GM12872 (cell line): ENCODE measurements around the gene HADHB.

Experiments used
- CTCF ChIP-seq: IDR thresholded peaks from 3 replicates; pipeline ENCODE4 v1.5.1; 2011; ENCODE audit warnings: low read depth, mild to moderate bottlenecking, low read length, moderate library complexity; ENCODE audit not compliant: insufficient read depth

Gene HADHB

GRCh38 chr2:26244309-26245230 lies at the start of gene HADHB, which contains the start of gene HADHA:
Gene HADHB, plus strand, starts transcription at chr2:26244939. Its CDS starts 9,316 bp downstream, at chr2:26254255.
Gene HADHA, minus strand, starts transcription at chr2:26244632. Its CDS starts 36 bp downstream, at chr2:26244596.
- peak; percentile 32; the same call in 1 of the 3 replicates for TF ChIP-seq CTCF

- TF ChIP-seq CTCF = no peak
These were observed 49.4 kb upstream of the HADHB start for GRCh38 chr2:26195040-26195984.

- TF ChIP-seq CTCF = no peak
These were observed 47.9 kb upstream of the HADHB start for GRCh38 chr2:26196683-26197418.

GRCh38 chr2:26197516-26197915 lies 47.2 kb upstream of the HADHB start:
- TF ChIP-seq CTCF = no peak

GRCh38 chr2:26202981-26203490 lies 41.7 kb upstream of the HADHB start:
- TF ChIP-seq CTCF = no peak

GRCh38 chr2:26203906-26204305 lies 40.8 kb upstream of the HADHB start:
- no peak for TF ChIP-seq CTCF
